Activated CD8-positive, alpha-beta memory T cell treated with anti-CD3 and anti-CD28 coated beads, Interleukin-2, amount 10 ng/mL, durations not matched to agents 7 days and 5 days (primary cell): ENCODE data around the gene CCDC182. TPM values are rescaled to one million over a fixed set of nuclear protein-coding genes. Genes with fewer than 3 reads are reported as not detected.

Source experiments
- ATAC-seq: fragments of 150-1000 bp; cut with Tn5 transposase; one replicate; pipeline ENCODE4 v1.10.0; 2021; ENCODE audit warnings: moderate library complexity
- CTCF ChIA-PET: fragments of 350-600 bp; sonication (Branson Sonifier 250); formaldehyde crosslinking; loops from one replicate; lab custom pipeline; 2021; ENCODE audit warnings: antibody characterized with exemption; lab: Charles Lee
- DNase-seq: peaks from one replicate; pipeline ENCODE4 v3.0.0-alpha.2; 2020
- H3K27ac Mint-ChIP-seq: one replicate; pipeline ENCODE4 v1.8.0; 2021; ENCODE audit warnings: mild to moderate bottlenecking, mixed read lengths
- H3K27me3 Mint-ChIP-seq: one replicate; pipeline ENCODE4 v1.8.0; 2021; ENCODE audit warnings: mixed read lengths
- H3K36me3 Mint-ChIP-seq: one replicate; pipeline ENCODE4 v1.8.0; 2021; ENCODE audit warnings: mild to moderate bottlenecking, mixed read lengths
- H3K4me1 Mint-ChIP-seq: one replicate; pipeline ENCODE4 v1.8.0; 2021; ENCODE audit warnings: mixed read lengths
- H3K4me3 Mint-ChIP-seq: one replicate; pipeline ENCODE4 v1.8.0; 2021; ENCODE audit warnings: mild to moderate bottlenecking, moderate library complexity, mixed read lengths
- H3K9me3 Mint-ChIP-seq: one replicate; pipeline ENCODE4 v1.8.0; 2022; ENCODE audit warnings: low read depth, mixed read lengths
- total RNA-seq, 2 experiments: library from RNA; stranded (reverse); gene quantifications; one replicate each; pipeline ENCODE4 v1.2.3, GENCODE V29; 2021

Gene CCDC182
- total RNA-seq, 2 experiments from 2014 or later = not detected

DNA sequence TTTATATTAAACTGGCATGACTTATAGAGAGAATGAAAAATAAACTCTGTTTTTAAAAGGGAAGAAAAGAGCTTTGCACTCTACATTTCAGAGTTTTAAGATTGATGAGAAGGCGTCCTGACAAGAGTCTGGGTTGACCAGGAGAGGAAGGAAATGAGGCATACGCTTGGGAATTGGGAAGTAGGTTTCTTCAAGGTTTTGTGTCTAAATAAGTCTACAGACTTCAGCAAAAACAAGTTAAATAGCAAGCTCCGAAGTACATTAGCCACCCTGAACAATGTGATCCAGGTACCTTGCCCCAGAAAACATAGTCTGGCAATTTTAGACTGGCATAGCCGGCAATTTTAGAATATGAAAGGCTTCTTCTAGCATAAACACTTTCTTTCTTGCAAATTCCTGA is 28.5 kb upstream of the CCDC182 start:
- Mint-ChIP-seq H3K27me3 (peaks cover 71% of the 10 kb centered on the region), H3K27ac (no peak overlapping the region), H3K4me3 (no peak overlapping the region), H3K4me1 (no peaks in the 10 kb centered on the region), H3K9me3 (no peaks in the 10 kb centered on the region), H3K36me3 (no peaks in the 10 kb centered on the region)
- CTCF ChIA-PET = interaction anchor here (0.6 to 3.3 kb wide), 3 partner anchors 10 to 660 kb away, joined by 3 to 17 read pairs (median 4); no protein-coding TSS in a partner anchor
- no peak for ATAC-seq
- no peak for DNase-seq

GRCh38 chr17:57772774-57773173 is 27.7 kb upstream of the CCDC182 start:
- peaks cover 73% of the 10 kb centered on the region for H3K27me3 Mint-ChIP-seq

DNA sequence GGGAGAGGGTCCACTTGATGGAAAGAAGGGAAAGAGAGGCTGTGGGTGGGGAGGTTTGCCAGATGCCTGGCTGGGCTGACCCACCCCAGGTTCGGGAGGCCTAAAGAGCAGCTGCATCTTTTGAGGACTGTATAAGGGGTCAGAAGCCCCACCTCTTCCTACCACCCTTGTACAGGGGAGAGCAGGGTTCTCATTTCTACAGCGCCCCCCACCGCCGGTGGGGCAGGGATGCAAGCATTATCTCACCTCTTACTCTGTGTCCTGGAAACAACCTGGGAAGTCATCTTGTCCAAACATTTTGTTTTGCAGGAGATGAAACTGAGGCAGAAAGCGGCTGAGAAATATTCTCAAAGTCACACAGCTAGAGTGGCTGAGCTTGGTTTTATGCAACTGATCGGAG is 22.5 kb upstream of the CCDC182 start:
- H3K27me3 Mint-ChIP-seq = peaks cover 40% of the 10 kb centered on the region
- H3K9me3 Mint-ChIP-seq = no peaks in the 10 kb centered on the region
- DNase-seq (no peak), ATAC-seq (no peak)
- H3K4me1 Mint-ChIP-seq = no peaks in the 10 kb centered on the region
- no peaks in the 10 kb centered on the region for H3K36me3 Mint-ChIP-seq
- CTCF ChIA-PET = interaction anchor here (1.5 to 2.5 kb wide), 2 partner anchors 16 to 20 kb away, joined by 7 read pairs; no protein-coding TSS in a partner anchor
- H3K4me3 Mint-ChIP-seq = no peak overlapping the region
- H3K27ac Mint-ChIP-seq = no peak overlapping the region

More at GRCh38 chr17:57772774-57773173, 27.7 kb upstream of the CCDC182 start:
- DNase-seq (no peak), ATAC-seq (no peak)
- H3K36me3 Mint-ChIP-seq = no peaks in the 10 kb centered on the region
- no peak overlapping the region for H3K4me3 Mint-ChIP-seq
- no peaks in the 10 kb centered on the region for H3K9me3 Mint-ChIP-seq
- H3K4me1 Mint-ChIP-seq = no peaks in the 10 kb centered on the region
- CTCF ChIA-PET = interaction anchor here (3.3 kb wide), 1 partner anchor 11 kb away, joined by 17 read pairs; no protein-coding TSS in a partner anchor
- no peak overlapping the region for H3K27ac Mint-ChIP-seq

DNA sequence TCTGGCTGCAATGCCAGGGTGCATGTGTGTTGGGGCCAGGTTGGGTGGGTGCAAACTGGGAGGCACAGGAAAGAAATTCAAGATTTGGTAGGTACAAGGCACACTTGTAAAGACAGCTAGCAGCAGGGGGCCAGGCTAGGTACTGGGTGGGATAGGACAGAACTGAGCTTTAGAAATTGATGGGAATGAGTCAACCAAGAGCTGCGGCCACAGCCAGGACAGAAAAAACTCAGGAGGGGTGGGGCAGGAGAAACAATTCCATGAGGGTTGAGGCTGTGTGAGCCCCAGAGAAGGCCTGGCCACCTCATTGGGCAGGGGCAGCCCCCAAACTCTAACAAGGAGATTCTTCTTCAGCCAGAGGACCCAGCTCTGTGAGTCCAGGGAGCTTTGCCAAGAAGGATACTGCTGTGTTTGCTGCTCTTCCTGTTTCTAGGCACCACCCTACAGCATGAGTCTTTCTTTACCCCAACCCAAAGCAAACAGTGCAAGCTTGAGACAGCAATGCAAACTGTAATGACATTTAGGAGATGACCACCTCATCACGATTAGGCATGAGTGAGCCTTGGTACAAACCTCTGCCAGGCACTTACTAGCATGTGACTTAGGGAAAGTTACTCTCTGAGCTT is 21.3 kb upstream of the CCDC182 start:
- H3K4me1 Mint-ChIP-seq = peaks cover 2% of the 10 kb centered on the region
- no peak overlapping the region for H3K27ac Mint-ChIP-seq
- H3K9me3 Mint-ChIP-seq = no peaks in the 10 kb centered on the region
- H3K4me3 Mint-ChIP-seq = no peak overlapping the region
- no peak for DNase-seq
- peaks cover 33% of the 10 kb centered on the region for H3K27me3 Mint-ChIP-seq
- H3K36me3 Mint-ChIP-seq = no peaks in the 10 kb centered on the region
- CTCF ChIA-PET = interaction anchor here (1.0 to 2.5 kb wide), 3 partner anchors 17 to 19 kb away, joined by 3 to 7 read pairs (median 7); no protein-coding TSS in a partner anchor
- ATAC-seq = no peak

- CTCF ChIA-PET = interaction anchor here (1.2 to 1.8 kb wide), 3 partner anchors 15 to 520 kb away, joined by 3 to 7 read pairs (median 3); no protein-coding TSS in a partner anchor
- ATAC-seq (no peak), DNase-seq (no peak)
- H3K27me3 Mint-ChIP-seq = peaks cover 11% of the 10 kb centered on the region
- no peaks in the 10 kb centered on the region for H3K36me3 Mint-ChIP-seq
- H3K4me1 Mint-ChIP-seq = peaks cover 2% of the 10 kb centered on the region
- no peak overlapping the region for H3K27ac Mint-ChIP-seq
- H3K9me3 Mint-ChIP-seq = no peaks in the 10 kb centered on the region
- H3K4me3 Mint-ChIP-seq = no peak overlapping the region
Measured at GRCh38 chr17:57762452-57763395, 17.6 kb upstream of the CCDC182 start.

DNA sequence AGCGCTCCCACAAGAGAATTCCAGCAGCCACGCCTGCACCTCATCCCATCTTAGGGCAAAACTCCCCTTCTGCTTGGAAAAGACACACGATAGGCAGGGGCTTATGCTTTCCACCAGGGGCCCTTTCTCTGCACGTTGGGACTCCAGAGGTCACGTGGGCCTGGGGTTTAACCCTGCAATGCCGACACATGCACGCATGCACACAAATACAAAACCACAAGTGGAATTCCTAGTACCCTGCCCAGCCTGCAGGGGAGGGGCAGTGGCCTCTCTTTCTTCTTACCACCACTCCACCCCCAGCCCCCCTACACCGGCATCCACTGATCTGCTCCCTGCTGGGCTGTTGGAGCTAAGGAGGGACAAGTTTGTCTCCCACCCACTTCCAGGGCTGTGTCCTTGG is 16.8 kb upstream of the CCDC182 start:
- H3K36me3 Mint-ChIP-seq = no peaks in the 10 kb centered on the region
- no peaks in the 10 kb centered on the region for H3K9me3 Mint-ChIP-seq
- H3K27ac Mint-ChIP-seq = no peak overlapping the region
- ATAC-seq (no peak), DNase-seq (no peak)
- no peak overlapping the region for H3K4me3 Mint-ChIP-seq
- CTCF ChIA-PET = interaction anchor here (0.6 to 1.5 kb wide), 3 partner anchors 15 to 71 kb away, joined by 3 read pairs; no protein-coding TSS in a partner anchor
- peaks cover 2% of the 10 kb centered on the region for H3K4me1 Mint-ChIP-seq
- H3K27me3 Mint-ChIP-seq = peaks cover 10% of the 10 kb centered on the region

- CTCF ChIA-PET = interaction anchor here (1.2 kb wide), 1 partner anchor 517 kb away, joined by 3 read pairs; no protein-coding TSS in a partner anchor
- peaks cover 2% of the 10 kb centered on the region for H3K4me1 Mint-ChIP-seq
- ATAC-seq (no peak), DNase-seq (no peak)
- H3K27me3 Mint-ChIP-seq = peaks cover 10% of the 10 kb centered on the region
- H3K9me3 Mint-ChIP-seq = no peaks in the 10 kb centered on the region
- H3K36me3 Mint-ChIP-seq = no peaks in the 10 kb centered on the region
- no peak overlapping the region for H3K27ac Mint-ChIP-seq
- no peak overlapping the region for H3K4me3 Mint-ChIP-seq
Measured at GRCh38 chr17:57760046-57760445, 14.9 kb upstream of the CCDC182 start.

DNA sequence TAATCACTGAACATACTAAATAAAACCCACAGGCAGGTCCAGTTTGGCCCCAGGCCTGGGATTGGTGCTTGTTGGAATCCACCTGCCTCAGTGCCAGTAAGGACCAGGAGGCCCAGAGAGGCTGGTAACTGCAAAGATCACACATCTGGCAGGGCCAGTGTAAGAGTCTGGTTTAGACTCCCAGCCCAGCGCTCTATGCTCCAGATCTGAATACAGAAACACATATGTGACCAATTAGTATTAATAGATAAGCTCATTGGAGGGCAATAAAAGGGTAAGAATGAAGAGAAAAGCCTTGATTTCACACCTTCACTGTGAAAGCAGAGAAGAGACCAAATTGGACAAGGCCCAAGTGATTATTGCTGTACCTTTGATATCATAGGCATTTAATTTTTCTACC is 13.6 kb upstream of the CCDC182 start:
- H3K36me3 Mint-ChIP-seq = no peaks in the 10 kb centered on the region
- peaks cover 8% of the 10 kb centered on the region for H3K27me3 Mint-ChIP-seq
- H3K9me3 Mint-ChIP-seq = no peaks in the 10 kb centered on the region
- CTCF ChIA-PET = interaction anchor here (0.6 to 2.3 kb wide), 3 partner anchors 25 to 516 kb away, joined by 3 to 8 read pairs (median 3); no protein-coding TSS in a partner anchor
- no peak for ATAC-seq
- H3K27ac Mint-ChIP-seq = no peak overlapping the region
- H3K4me3 Mint-ChIP-seq = no peak overlapping the region
- H3K4me1 Mint-ChIP-seq = peaks cover 2% of the 10 kb centered on the region
- DNase-seq = no peak

DNA sequence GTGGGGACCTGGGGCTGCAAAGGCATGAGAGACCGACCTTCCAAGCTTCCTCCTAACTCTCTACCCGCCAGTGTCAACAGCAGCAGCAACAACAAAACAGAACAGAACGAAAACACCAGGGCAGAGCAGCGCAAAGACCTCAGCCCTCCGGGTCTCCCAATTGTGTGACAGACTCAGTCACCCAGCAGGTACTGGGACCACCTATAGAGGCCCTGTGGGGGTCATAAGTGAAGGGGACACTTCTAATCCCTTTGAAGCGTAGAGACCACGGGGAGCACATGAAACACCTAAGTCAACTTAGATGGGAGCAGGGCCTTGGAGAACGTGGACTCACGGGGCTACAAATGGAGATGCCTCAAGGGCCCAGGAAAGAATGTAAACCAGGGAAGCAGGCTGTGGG is 12.6 kb upstream of the CCDC182 start:
- CTCF ChIA-PET = interaction anchor here (0.9 to 2.3 kb wide), 2 partner anchors 26 to 515 kb away, joined by 3 to 8 read pairs; no protein-coding TSS in a partner anchor
- ATAC-seq = no peak
- Mint-ChIP-seq H3K9me3 (no peaks in the 10 kb centered on the region), H3K27me3 (peaks cover 8% of the 10 kb centered on the region), H3K36me3 (no peaks in the 10 kb centered on the region), H3K4me3 (no peak overlapping the region), H3K4me1 (peaks cover 2% of the 10 kb centered on the region), H3K27ac (no peak overlapping the region)
- no peak for DNase-seq

GRCh38 chr17:57756951-57757350 is 11.9 kb upstream of the CCDC182 start:
- Mint-ChIP-seq H3K4me3 (no peak overlapping the region), H3K27me3 (peaks cover 6% of the 10 kb centered on the region), H3K36me3 (no peaks in the 10 kb centered on the region), H3K9me3 (no peaks in the 10 kb centered on the region), H3K27ac (no peak overlapping the region), H3K4me1 (peaks cover 2% of the 10 kb centered on the region)
- CTCF ChIA-PET = interaction anchor here (0.9 to 2.3 kb wide), 2 partner anchors 27 to 514 kb away, joined by 3 to 8 read pairs; no protein-coding TSS in a partner anchor
- DNase-seq (no peak), ATAC-seq (no peak)

GRCh38 chr17:57755480-57756070 is 10.5 kb upstream of the CCDC182 start:
- Mint-ChIP-seq H3K36me3 (no peaks in the 10 kb centered on the region), H3K27ac (no peak overlapping the region), H3K27me3 (peaks cover under 1% of the 10 kb centered on the region), H3K4me1 (no peaks in the 10 kb centered on the region), H3K9me3 (no peaks in the 10 kb centered on the region), H3K4me3 (no peak overlapping the region)
- DNase-seq (no peak), ATAC-seq (no peak)
- CTCF ChIA-PET = interaction anchor here (0.8 kb wide), 1 partner anchor 28 kb away, joined by 3 read pairs; no protein-coding TSS in a partner anchor

DNA sequence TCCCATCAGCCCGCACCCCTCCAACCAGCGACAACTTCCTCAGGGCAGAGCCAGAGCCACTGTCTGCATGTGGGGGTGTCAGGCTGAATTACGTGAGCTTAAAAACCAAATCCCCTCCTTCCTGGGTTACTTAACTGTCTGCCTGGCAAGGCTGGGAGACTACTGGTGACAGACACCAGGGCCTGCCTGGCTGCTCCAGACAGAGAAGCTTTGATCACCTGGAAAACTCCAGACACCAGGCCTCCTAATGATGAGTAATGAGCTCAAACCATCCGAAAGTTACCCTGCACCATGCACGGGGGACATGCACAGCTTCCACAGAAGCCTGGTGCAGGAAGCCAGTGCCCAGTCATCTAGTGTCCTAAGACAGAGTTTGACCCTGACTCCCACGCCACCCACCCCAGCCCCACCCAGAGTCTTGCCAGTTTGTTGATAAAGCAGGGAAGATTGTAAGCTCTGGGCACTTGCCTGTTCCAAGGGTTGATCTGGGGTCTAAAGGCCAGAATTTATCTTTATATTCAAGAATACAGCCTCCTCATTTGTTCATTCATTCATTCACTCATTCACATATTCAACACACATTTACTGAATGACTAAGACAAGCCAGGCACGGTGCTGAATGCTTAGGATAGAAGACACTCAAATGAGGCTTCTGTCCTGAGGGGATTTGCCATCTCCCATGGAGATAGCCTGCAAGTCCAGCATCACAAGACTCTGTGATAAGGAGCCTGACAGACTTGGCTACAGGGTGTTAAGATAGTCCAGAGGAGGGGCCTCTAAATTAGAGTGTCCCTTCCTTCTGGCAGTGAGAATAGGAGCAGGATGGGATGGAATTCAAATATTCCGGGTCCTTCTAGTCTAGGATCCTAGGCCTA is 7.2 kb upstream of the CCDC182 start:
- Mint-ChIP-seq H3K27ac (no peak overlapping the region), H3K4me1 (peaks cover 13% of the 10 kb centered on the region), H3K9me3 (no peaks in the 10 kb centered on the region), H3K36me3 (no peaks in the 10 kb centered on the region), H3K4me3 (no peak overlapping the region), H3K27me3 (no peaks in the 10 kb centered on the region)
- no peak for DNase-seq
- no peak for ATAC-seq
- CTCF ChIA-PET = interaction anchor here (0.7 to 2.4 kb wide), 3 partner anchors 31 to 509 kb away, joined by 3 to 7 read pairs (median 4); no protein-coding TSS in a partner anchor
